Stimulated activated CD4-positive, alpha-beta T cell treated with anti-CD3 and anti-CD28 coated beads, Interleukin-12 subunit alpha, Interleukin-12 subunit beta, amount 100 ng/mL, for 24 hours (primary cell): ENCODE results near the gene RCL1.
"Not testable (repeated sequence)": the region's sequence is repeated elsewhere in the genome, so short reads cannot be mapped to it uniquely, and the experiment has no call there.

Experiments used
- DNase-seq, 2 experiments: peaks; one replicate each; pipeline ENCODE4 v3.0.0-alpha.2; 2020; ENCODE audit warnings: low read depth in 2 of 2

Gene RCL1, protein sequence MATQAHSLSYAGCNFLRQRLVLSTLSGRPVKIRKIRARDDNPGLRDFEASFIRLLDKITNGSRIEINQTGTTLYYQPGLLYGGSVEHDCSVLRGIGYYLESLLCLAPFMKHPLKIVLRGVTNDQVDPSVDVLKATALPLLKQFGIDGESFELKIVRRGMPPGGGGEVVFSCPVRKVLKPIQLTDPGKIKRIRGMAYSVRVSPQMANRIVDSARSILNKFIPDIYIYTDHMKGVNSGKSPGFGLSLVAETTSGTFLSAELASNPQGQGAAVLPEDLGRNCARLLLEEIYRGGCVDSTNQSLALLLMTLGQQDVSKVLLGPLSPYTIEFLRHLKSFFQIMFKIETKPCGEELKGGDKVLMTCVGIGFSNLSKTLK

DNA sequence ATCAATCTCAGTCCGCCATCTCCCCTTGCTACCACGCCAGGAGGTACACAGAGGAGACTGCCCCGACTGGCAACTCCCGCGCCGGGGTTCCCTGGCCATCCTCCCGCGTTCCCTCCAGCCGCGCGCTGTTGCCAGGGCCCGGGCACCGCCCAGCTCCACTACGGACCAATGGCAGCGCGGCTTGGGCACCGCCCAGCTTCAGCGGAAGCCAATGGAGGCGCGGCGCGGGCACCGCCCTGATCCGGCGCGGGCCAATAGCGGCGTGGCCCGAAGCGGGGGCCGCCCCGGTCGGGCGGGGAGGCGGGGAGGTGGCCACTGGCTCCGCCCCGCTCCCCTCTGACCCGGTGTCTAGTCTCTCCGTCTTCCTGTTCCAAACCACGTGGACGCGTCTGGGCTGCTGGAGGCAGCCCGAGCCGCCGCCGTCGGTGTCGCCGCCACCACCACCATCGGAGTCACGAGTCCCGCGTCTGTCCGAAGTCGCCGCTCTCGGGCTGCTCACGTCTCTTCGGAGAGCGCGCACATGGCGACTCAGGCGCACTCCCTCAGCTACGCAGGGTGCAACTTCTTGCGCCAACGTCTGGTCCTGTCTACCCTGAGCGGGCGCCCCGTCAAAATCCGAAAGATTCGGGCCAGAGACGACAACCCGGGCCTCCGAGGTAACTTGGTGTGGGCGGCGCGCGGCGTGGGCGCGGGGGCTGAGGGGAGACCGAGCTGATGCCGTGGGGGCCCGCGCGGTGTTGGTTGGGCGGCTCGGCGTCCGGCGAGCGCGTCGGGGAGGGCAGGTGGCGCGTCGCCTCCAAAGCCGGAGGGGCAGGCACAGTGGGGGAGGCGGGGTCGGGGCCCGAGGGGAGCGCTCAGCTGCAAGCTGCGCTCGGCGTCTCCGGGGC, at the start of gene RCL1:
Gene RCL1 (plus strand): TSS at position 373 of the 887 bp plus-strand sequence. CDS start 148 bp downstream, at position 521.
- DNase-seq = peak; percentile 93 to 94

DNA sequence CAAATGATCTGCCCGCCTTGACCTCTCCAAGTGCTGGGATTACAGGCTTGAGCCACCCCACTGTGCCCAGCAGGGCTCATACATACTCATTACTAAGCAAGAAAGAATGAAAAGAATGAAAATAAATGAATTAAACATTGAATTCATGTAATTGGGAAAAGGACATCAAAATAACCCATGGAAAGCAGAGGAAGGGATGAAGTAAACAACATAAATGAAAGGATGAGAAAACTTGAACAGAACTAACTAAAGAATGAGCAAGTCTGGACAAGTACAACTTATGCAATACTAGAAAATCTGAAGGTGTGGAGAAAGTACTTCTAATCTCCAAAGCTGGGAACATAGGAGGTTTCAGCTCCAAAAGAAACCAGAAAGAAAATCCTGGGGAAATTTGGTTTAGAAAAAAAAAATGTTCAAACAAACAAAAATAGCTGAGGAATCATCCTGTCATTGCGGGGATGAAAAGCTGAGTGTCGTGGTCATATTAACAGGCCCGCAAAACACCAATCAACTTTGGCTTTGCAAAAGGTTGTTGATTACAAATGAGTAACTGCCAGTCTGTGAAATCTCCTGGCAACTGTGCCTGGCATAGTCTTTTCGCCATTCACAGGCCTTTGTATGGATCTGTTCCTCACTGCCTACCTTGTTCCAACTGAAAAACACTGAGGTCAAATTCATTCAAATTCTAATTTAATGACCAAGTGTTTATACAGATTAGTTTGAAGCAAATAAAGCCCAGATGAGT, 49.4 kb upstream of the RCL1 start:
- DNase-seq = no peak

DNA sequence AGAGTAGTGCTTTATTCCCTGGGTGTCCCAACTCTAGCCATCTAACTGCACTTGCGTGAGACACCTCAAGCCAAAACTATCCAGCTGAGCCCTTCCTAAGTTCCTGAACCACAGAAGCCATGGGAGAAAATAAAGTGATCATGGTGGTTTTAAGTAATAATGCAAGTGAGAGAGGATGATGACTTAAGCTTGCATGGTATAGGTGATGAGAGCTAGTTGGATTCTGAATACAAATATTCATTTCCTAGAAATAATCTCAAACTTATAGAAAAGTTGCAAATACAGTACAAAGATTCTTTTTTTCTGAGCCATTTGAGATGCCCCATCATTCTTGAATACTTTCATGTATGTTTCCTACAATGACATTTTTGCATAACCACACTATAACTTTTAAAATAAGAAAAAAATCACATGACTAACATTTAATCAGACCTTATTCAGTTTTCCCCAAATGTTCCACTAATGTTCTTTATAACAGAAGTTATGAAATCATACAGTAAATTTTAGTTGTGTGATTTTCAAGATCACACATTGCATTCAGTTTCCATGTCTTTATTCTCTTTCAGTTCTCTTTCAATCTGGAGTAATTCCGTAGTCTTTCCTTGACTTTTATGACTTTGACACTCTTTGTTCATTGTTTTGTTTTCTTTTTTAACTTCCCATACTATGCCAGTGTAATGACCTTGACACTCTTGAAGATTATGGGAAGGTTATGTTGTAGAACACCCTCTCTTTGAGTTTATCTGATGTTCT, 46.3 kb upstream of the RCL1 start:
- DNase-seq = no peak

DNA sequence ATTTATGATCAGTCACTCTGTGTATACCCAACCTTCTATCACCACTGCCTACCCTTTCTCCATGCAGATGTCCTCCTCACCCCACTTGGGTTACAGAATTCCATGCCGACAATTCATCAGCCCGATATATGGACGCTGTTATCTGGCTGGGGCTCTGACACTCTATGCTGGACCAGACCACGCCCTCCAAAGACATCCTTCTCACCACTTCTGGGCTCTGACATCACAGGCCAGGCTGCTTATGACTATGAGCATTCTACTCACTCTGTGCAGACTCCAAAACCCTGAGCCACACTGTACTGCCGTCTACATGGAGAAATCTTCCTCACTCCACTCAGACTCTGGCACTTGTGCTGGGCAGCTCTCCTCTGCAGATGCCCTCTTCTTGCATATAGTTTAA, 44.1 kb upstream of the RCL1 start:
- no peak for DNase-seq

DNA sequence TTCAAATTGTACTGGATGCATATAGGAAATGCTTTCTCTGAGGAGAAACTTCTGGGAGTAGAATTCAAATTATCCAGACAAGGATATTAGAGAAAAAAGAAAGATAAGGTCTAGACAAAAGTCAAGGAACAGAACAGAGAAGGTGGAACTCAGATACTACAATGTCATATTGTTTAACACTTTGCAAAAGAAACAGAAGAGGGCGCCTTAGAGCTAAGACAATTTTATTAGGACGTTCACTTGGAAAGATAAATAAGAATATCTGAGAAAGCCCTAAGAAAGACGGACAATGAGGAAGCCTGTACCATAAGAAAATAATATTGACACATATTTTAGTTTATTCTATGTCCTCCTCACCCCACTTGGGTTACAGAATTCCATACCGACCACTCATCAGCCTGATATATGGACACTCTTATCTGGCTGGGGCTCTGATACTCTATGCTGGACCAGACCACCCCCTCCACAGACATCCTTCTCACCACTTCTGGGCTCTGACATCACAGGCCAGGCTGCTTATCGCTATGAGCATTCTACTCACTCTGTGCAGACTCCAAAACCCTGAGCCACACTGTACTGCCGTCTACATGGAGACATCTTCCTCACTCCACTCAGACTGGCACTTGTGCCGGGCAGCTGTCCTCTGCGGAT, 42.6 kb upstream of the RCL1 start:
- DNase-seq = no peak

DNA sequence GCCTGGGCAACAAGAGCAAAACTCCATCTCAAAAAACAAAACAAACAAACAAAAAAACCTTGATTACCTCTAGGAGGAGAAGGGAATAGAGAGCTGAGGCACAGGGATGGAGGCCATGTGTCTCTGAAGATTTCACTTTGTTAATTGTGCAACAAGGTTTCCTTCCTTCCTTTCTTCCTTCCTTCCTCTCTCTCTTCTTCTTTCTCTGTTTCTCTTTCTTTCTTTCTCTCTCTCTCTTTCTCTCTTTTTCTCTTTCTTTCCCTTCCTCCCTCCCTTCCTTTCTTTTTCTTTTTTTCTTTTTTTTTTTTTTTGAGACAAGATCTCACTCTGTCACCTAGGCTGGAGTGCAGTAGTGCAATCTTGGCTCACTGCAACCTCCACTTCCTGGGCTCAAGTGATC, 38.2 kb upstream of the RCL1 start:
- DNase-seq = not testable (repeated sequence)

DNA sequence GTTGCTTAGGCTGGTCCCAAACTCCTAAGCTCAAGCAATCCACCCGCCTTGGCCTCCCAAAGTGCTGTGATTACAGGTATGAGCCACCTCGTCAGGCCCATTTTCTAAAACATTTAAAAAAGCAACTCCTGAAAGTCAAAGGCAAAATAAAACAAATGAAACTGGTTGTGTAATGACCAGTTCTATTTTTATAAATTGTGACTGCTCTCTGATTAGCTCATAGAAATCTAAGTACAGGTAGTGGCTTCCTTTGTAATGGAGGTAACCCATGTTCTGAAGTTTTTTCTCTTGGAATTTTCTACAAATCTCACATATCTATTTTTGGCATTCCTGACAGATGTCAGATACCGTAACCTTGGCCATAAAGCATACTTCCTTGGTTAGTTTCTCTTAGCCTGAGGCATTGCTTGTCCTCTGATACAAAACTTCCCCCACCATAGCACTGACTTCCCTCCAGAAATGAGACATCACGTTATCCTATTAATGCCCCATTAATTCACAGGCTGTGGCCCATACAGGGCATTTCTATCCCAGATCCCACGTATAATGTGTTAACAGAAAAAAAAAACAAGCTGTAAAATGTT, 37.6 kb upstream of the RCL1 start:
- DNase-seq = no peak

DNA sequence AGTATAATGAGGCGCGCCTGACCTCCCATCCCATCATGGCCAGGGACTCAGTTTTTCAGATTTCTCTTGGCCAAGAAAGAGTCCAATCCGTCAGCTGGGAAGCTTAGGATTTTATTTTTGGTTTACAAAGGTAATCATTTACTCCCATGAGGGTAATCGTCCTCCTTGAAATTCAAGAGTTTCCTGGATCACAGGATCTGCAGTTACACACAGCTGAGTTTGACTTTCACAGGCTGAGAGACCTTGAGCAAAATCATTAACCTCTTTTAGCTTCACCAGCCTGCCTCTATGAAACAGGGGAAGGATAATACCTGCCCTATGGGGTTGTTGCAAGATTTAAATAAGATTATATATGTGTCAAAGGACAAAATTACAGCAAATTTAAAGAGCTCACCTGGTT, 36.3 kb upstream of the RCL1 start:
- no peak for DNase-seq

DNA sequence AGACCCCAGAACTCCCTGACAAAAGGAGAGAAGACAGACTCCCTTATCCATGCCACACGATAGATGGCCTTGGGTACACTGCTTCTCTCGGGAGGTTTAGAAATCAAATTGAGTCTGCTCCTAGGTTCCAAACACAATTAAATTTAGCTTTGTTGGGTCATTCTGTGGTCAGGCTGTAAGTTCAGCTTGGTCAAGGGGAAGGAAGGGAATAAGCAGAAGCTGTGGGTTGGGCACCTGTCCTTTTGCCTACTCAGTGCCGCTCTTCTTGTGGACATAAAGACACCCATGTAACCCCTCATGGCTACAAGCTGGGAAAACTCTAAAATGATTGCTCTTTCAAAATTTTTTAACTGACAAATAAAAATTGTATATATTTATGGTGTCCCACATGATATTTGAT, 32.6 kb upstream of the RCL1 start:
- no peak for DNase-seq

DNA sequence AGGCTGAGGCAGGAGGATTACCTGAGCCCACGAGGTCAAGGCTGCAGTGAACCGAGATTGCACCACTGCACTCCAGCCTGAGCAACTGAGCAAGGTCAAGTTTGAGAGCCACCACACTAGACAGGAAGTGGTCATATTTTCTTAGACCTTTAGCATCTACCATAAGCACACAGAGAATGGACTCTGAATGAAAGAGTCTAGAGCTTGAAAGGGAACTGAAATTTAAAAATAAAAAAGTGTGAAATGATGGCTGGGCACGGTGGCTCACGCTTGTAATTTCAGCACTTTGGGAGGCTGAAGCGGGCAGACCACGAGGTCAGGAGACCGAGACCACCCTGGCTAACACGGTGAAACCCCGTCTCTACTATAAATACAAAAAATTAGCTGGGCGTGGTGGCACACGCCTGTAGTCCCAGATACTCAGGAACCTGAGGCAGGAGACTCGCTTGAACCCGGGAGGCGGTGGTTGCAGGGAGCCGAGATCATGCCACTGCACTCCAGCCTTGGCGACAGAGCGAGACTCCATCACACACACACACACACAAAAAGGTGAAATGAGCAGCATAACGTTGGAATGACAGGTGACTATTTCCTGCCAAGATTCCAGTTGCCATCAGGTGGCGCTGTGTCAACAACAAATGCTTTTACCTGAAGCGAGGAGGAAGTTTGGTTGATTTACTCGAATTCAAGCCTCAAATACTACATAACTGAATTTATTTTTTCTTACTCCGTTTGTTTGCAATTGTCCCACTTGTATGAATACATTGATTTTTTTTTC, 30.4 kb upstream of the RCL1 start:
- peak; percentile 53 to 77 for DNase-seq

DNA sequence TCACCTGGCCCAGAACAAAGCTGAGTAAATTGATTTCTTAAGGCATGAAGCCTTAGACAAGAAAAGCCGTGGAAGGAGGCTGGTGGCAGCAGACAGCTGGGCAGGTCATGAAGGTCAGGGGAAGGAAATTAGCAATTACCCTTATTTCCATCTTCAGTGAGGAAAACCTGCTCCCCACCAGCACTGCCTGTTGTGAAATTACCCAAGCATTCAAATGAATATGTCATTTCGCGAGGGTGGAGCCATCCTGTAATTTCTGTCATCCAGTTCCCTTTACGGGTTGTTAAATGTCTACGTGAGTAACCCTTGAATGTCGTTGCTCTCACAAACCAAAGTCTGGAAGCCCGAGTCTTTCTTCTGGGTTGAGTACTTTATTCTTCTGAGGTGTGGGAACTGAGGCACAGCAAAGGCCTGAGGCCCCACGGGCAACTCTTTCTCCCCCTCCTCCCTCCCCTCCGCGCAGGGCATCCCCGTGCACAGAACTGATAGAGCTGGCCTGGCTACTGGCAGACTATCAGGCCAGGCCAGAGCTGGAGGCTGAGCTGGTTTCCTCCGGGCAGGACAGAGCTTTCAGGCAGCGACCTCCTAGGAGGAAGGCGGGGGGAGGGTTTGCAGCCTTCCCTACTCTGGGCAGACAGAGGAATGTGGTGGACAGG, 29.7 kb upstream of the RCL1 start:
- no peak for DNase-seq

DNA sequence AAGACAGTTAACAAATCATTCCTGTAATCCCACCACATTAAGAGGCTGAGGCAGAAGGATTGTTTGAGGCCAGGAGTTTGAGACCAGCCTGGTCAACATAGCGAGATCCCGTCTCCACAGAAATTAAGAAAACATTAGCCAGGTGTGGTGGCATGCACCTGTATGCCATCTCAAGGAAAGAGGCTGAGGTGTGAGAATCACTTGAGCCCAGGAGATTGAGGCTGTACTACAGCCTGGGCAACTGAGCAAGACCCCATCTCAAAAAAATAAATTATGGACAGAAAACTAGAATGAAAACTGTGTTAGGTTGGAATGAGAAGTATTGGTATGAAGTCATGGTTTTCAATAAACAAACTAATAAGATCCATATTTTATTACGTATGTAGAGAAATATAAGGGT, 28.7 kb upstream of the RCL1 start:
- no peak for DNase-seq

DNA sequence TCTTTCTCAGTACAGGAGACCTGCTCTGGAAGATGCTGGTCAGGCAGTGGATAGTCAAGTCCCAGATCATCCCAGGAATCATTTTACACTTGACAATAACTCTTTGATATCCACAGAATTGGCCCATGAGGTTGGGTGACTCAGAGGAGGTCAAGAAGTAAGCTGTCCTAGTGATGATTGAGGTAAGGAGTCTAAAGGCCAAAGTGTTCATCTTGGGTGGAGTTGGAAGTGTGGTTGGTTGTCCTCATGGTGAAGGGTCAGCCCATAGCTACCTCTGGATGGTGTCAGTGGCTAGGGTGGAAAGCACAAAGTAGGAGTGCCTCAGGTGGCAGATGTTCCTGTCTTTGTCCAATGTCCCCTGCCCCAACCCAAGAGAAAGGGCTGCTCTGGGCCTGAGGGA, 24.1 kb upstream of the RCL1 start:
- DNase-seq = no peak

DNA sequence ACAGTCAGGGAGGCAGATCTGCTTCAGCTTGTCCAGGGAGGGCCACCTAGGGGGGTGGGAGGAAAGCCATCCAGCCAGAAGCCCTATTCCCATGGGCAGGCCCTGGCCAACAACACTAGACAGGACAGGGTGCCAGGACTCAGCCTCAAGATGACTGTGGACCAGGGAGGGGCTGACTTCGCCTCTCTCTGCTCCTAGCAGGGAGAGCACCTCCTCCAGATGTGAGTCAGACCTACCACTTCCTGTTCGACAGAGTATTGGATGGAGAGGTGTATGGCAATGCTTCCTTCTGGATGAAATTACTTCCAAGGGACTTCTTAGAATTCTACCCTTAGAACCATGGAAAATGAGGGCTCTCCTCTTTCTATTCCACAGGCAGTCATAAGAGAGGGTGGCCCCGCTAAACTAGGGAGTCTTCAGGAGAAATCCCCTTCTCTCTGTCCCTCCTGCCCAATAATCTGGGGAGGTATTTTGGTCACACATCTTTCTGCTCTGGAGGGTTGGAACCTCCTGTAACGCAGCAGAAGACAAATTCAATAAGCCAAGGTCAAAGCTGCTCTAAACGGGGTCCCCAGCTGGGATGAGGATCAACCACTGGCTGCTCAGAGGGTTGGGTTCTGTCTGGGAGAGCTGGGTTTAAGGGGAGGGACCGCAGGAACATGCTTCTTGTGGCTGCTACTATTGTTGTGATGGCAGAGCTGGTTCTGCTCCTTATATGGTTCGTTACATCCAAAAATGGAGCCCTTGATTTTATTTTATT, 23.2 kb upstream of the RCL1 start:
- no peak for DNase-seq

DNA sequence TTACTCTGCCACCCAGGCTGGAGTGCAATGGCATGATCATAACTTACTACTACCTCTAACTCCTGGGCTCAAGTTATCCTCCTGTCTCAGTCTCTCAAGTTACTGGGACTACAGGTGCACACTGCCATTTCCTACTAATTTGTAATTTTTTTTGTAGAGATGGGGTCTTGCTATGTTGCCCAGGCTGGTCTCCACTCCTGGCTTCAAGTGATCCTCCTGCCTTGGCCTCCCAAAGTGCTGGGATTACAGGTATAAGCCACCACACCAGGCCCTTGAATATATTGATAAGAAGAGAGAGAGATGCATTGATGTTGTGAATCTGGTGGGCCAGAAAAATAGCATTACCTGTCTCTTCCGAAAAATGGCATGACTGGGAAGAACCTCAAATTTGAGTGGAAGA, 21.0 kb upstream of the RCL1 start:
- no peak for DNase-seq

DNA sequence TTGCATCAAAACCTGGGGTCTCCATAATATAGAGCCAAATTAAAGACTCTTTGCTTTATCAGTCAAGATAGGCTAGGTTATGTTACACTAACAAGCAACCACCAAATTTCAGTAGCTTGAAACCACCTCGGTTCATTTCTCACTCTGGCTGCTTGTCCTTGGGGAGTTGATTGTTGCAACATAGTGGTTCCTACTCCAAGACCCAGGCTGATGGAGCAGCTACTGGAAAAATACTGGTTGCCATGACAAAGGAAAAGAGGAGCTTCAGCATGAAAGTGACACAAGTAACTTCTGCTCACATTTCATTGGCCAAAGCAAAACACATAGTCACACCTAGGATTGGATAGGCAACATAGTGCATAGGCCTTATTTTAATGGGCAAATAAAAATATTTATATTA, 18.5 kb upstream of the RCL1 start:
- DNase-seq = no peak

DNA sequence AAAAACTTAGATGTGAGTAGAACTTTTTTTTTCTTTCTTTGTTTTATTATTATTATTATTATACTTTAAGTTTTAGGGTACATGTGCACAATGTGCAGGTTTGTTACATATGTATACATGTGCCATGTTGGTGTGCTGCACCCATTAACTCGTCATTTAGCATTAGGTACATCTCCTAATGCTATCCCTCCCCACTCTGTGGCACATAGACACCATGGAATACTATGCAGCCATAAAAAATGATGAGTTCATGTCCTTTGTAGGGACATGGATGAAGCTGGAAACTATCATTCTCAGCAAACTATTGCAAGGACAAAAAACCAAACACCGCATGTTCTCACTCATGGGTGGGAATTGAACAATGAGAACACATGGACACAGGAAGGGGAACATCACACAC, 17.8 kb upstream of the RCL1 start:
- DNase-seq = not testable (repeated sequence)

DNA sequence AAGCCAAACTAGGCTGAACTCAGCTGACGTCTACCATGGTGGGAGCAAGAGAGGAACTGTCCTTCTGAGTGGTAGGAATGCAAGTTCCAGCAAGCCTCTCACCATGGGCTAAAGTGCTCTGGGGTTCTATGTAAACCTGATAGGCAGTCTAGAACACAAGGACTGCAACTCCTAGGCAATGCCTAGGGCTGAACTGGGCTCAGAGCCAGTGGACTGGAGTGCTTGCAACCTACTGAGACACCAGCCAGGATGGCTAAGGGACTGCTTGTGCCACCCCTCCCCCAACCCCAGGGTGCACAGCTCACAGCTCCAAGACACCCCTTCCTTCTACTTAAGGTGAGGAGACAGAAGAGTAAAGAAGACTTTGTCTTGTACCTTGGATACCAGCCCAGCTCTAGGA, 12.1 kb upstream of the RCL1 start:
- DNase-seq = no peak

DNA sequence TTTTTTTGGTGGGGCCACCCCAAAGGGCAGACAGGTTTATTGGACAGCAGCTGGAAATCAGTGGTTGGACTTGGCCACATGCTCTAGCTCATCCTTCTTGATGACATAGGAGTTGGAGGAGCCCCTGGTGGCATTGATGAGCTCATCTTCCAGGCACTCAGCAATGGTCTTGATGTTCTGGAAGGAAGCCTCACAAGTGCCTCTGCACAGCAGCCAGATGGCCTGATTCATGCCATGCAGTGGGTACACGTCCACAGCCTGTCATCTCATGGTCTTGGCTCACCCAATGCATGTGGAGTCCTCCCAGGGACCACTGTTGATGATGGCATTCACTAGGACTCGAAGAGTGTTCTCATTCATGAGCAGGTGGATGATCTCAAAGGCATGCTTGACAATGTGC, 11.3 kb upstream of the RCL1 start:
- no peak for DNase-seq
